ENCODE measurements around the gene ZNF892.

ZNF892 gene

GRCh38 chr2:95166065-95166763, 41.1 kb upstream of the ZNF892 start:
- no peak for DNase-seq (ENCODE audit: low read depth)
- TF ChIP-seq CTCF (conservative IDR thresholded peaks at IDR 0.05; ENCODE audit: low read length): no peak
- H3K4me3 ChIP-seq (ENCODE audit: low read length): peak overlapping the region; percentile 100

DNA sequence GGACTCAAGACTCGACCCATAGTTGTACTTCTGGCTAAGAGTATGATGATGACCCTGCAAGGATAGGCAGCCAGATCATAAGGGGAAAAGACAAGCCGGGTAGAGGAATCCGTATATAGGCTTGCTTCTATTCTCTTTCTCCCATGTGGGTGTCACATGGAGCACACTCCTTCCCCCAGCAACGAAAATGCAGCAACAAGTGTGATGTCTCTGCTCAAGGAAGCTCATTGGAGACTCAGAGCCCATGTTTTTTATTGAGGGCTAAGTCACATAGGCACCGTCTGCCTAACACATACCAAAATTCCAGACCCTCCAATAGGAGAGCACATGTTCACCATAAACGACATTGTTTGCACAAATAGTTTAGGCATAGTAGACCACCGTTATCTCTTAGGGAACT, 35.4 kb upstream of the ZNF892 start:
- DNase-seq (ENCODE audit: low read depth): no peak
- TF ChIP-seq CTCF (conservative IDR thresholded peaks at IDR 0.05; ENCODE audit: low read length): no peak
- no peak overlapping the region for H3K4me3 ChIP-seq (ENCODE audit: low read length)

- TF ChIP-seq CTCF (conservative IDR thresholded peaks at IDR 0.05; ENCODE audit: low read length): no peak
- no peak overlapping the region for H3K4me3 ChIP-seq (ENCODE audit: low read length)
- no peak for DNase-seq (ENCODE audit: low read depth)
Measured at GRCh38 chr2:95174031-95174542, 33.2 kb upstream of the ZNF892 start.

- DNase-seq (ENCODE audit: low read depth): no peak
- no peak for TF ChIP-seq CTCF (conservative IDR thresholded peaks at IDR 0.05; ENCODE audit: low read length)
- no peak overlapping the region for H3K4me3 ChIP-seq (ENCODE audit: low read length)
Measured at GRCh38 chr2:95179451-95179850, 27.9 kb upstream of the ZNF892 start.

DNA sequence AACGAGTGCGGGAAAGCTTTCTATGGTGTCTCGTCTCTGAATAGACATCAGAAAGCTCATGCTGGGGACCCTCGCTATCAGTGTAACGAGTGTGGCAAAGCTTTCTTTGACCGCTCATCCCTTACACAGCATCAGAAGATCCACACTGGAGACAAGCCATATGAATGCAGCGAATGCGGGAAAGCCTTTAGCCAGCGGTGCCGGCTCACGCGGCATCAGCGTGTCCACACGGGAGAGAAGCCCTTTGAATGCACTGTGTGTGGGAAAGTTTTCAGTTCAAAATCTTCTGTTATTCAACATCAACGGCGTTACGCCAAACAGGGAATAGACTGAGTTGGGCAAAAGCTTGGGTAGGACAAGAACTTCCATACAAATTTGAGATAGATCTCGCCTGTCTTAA, 25.5 kb upstream of the ZNF892 start:
- no peak for TF ChIP-seq CTCF (conservative IDR thresholded peaks at IDR 0.05; ENCODE audit: low read length)
- no peak for DNase-seq (ENCODE audit: low read depth)
- H3K4me3 ChIP-seq (ENCODE audit: low read length): no peak overlapping the region

DNA sequence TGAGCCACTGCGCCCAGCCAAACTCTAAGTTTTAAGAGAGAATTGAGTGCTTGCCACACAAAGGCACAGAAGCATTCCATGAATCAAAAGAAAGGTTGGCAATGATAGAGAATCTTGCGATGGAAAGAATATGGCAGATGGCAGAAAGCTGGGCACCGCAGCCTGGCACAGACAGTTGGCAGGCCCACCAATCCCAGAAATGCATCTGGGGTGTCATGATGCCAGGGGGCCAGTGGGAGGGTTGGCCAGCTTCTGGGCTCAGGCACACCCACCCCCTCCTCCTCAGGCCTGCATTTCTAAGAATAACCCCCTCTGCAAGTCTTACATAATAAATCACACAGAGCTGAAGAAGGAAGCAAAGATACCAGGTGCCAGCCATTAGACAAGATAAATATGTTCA, 22.1 kb upstream of the ZNF892 start:
- no peak for DNase-seq (ENCODE audit: low read depth)
- TF ChIP-seq CTCF (conservative IDR thresholded peaks at IDR 0.05; ENCODE audit: low read length): no peak
- H3K4me3 ChIP-seq (ENCODE audit: low read length): no peak overlapping the region

GRCh38 chr2:95185973-95186372, 21.3 kb upstream of the ZNF892 start:
- no peak overlapping the region for H3K4me3 ChIP-seq (ENCODE audit: low read length)
- TF ChIP-seq CTCF (conservative IDR thresholded peaks at IDR 0.05; ENCODE audit: low read length): no peak
- no peak for DNase-seq (ENCODE audit: low read depth)

Data from AG10803 (cell line).